Ishikawa (cell line): Measurements from ENCODE around the gene L2HGDH.

ENCODE experiments used
- CEBPB ChIP-seq: IDR thresholded peaks from 2 replicates; pipeline ENCODE4 v1.6.1; 2012
- CREB1 ChIP-seq: IDR thresholded peaks from 2 replicates; pipeline ENCODE4 v1.6.1; 2012; ENCODE audit warnings: low read depth
- EGR1 ChIP-seq: IDR thresholded peaks from 2 replicates; pipeline ENCODE4 v1.6.1; 2012
- EP300 ChIP-seq: IDR thresholded peaks from 2 replicates; pipeline ENCODE4 v1.6.1; 2012; ENCODE audit warnings: borderline replicate concordance
- FOXM1 ChIP-seq: IDR thresholded peaks from 2 replicates; pipeline ENCODE4 v1.6.1; 2012; ENCODE audit warnings: low read depth, borderline replicate concordance
- MAX ChIP-seq: IDR thresholded peaks from 2 replicates; pipeline ENCODE4 v1.6.1; 2012
- RAD21 ChIP-seq: IDR thresholded peaks from 2 replicates; pipeline ENCODE4 v1.6.1; 2012; ENCODE audit warnings: low read depth
- REST ChIP-seq: IDR thresholded peaks from 2 replicates; pipeline ENCODE4 v1.6.1; 2012; ENCODE audit warnings: low read depth, mild to moderate bottlenecking
- TAF1 ChIP-seq: IDR thresholded peaks from 2 replicates; pipeline ENCODE4 v1.6.1; 2012; ENCODE audit warnings: low read depth, mild to moderate bottlenecking
- TCF12 ChIP-seq: IDR thresholded peaks from 2 replicates; pipeline ENCODE4 v1.6.1; 2012; ENCODE audit warnings: low read depth
- TEAD4 ChIP-seq: IDR thresholded peaks from 2 replicates; pipeline ENCODE4 v1.6.1; 2012
- USF1 ChIP-seq: IDR thresholded peaks from 2 replicates; pipeline ENCODE4 v1.6.1; 2012
- YY1 ChIP-seq: IDR thresholded peaks from 2 replicates; pipeline ENCODE4 v1.6.1; 2012; ENCODE audit warnings: low read depth
- ZBTB7A ChIP-seq: IDR thresholded peaks from 2 replicates; pipeline ENCODE4 v1.6.1; 2012; ENCODE audit warnings: low read depth

- no peak for TF ChIP-seq EGR1
- TF ChIP-seq USF1: no peak
- TF ChIP-seq YY1: no peak
- no peak for TF ChIP-seq TCF12
- no peak for TF ChIP-seq MAX
- TF ChIP-seq TAF1: no peak
- TF ChIP-seq REST: no peak
- TF ChIP-seq CEBPB: no peak
- no peak for TF ChIP-seq RAD21
- TF ChIP-seq EP300: no peak
- no peak for TF ChIP-seq TEAD4
- no peak for TF ChIP-seq ZBTB7A
- no peak for TF ChIP-seq FOXM1
- TF ChIP-seq CREB1: no peak
These were observed 78.1 kb downstream of the L2HGDH start for GRCh38 chr14:50233951-50234250.
